Pons (tissue), 1 donor: ENCODE measurements around the gene PTPRF.
"Not testable (repeated sequence)": the region's sequence is repeated elsewhere in the genome, so short reads cannot be mapped to it uniquely, and the experiment has no call there.

ENCODE experiments used
- DNase-seq: peaks from one replicate; pipeline ENCODE4 v3.0.0-alpha.2; 2016; ENCODE audit warnings: low spot score

Gene PTPRF

DNA sequence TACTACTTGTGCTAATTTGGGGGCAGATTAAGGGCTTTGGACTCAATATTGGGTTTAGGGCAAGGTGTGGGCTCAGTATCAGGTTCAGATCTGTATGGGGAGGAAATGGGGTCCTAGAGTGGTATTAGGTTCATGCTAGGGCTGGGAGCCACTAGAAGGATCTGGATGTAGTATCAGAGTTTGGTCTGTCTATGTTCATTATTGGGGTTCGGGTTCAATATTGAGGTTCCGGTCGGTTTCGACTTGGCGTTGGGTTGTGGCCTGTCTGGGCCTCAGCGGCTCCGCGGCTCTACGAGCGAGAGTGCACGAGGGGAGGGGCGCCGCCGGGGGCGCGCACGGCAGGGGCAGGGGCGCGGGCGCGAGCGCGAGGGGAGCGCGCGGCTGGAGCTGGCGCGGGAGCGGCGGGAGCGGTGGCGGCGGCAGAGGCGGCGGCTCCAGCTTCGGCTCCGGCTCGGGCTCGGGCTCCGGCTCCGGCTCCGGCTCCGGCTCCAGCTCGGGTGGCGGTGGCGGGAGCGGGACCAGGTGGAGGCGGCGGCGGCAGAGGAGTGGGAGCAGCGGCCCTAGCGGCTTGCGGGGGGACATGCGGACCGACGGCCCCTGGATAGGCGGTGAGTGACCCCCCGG lies at the start of gene PTPRF:
TSS of gene PTPRF (plus strand) at position 401 of the 624 bp plus-strand sequence. CDS start 14,193 bp downstream, outside the sequence.
- no peak for DNase-seq

DNA sequence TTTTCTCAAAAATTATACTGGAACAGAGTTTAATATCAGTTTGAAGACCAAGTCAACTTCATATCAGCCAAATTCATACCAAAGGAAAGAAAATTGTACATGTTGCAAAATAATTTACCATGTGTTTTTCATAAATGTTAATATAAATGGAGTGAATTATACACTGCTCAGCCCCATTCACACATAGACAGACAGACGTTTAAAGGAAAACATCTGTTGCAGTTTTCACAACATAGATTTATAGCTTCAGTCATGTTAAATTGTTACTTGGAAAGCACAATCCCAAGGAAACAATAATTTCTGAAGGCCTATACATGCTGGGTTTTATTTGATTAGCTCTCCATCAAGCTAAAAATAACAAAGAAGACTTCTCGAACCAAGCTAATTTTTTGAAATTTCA lies 49.2 kb upstream of the PTPRF start:
- no peak for DNase-seq

DNA sequence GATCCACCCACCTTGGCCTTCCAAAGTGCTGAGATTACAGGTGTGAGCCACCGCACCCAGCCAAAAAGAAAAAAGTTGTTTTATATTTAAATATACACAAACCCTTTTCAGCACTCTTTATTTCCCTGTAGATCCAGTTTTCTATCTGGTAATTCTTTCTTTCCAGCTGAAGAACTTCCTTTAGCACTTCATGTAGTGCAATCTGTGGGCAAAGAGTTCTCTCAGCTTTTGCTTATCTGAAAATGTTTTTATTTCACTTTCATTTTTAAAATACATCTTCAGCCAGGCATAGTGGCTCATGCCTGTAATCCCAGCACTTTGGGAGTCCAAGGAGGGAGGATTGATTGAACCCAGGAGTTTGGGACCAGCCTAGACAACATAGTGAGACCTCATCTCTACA lies 48.5 kb upstream of the PTPRF start:
- no peak for DNase-seq

DNA sequence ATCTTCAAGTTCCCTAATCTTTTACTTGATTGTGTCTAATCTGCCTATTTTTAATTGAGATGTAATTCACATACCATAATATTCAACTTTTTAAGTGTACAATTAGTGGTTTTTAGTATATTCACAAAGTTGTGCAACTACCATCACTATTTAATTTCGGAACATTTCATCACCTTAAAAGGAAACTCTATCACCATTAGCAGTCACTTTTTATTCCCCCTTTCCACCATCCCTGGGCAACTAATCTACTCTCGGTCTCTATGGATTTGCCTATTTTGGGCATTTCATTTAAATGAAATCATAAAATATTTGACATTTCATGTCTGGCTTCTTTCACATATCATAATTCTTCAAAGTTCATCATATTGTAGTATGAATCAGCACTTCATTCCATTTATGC lies 46.3 kb upstream of the PTPRF start:
- DNase-seq = no peak

DNA sequence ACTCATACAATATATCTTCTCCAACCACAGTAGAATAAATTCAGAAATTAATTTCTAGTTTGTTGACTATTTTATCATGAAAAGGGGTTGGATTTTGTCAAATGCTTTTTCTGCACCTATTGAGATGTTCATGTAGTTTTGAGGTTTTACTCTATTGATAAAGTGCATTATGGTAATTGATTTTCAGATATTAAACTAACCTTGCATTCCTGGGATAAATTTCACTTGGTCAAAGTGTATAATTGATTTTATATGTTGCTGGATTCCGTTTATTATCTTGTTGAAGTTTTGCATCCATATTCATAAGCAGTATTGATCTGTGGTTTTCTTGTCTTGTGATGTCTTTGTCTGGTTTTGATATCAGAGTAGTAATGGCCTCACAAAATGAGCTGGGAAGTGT lies 42.5 kb upstream of the PTPRF start:
- no peak for DNase-seq

- DNase-seq = no peak
Observed at GRCh38 chr1:43491061-43491460, 39.6 kb upstream of the PTPRF start.

GRCh38 chr1:43492826-43493225 lies 37.9 kb upstream of the PTPRF start:
- no peak for DNase-seq

DNA sequence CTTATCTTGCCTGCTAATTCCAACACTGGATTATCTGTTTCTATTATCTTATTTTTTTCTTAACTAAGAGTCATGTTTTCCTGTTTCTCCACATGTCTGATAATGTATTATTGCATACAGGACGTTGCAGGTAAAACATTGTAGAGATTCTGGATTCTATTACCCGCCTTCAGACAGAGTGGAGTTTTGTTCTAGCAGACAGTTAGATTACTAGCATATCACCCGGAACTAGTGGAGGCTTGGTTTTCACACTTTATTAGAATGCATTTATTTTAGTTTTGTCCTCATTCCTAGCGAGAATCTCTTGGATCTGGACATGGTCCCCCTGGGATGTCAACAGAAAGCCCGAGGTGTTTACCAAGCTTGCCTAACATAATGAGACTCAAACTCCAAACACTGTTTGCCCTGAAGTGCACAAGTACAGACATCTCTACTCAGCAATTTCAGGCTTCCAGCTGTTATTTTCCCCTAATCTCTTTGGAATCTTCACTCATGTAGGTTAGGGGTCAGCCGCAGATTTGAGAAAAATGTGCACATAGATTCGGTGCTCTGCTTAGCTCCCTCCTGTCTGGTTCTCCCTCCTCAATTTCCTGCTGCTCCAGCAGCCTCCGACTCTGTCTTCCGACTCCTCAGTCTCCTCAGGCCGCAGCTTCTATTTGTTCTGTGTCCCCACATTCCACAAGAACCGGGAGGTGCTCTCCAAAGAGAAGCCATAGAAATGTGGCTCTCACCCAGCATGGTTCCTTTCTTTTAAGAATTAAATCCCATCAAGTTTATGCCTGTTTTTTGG lies 36.8 kb upstream of the PTPRF start:
- no peak for DNase-seq

DNA sequence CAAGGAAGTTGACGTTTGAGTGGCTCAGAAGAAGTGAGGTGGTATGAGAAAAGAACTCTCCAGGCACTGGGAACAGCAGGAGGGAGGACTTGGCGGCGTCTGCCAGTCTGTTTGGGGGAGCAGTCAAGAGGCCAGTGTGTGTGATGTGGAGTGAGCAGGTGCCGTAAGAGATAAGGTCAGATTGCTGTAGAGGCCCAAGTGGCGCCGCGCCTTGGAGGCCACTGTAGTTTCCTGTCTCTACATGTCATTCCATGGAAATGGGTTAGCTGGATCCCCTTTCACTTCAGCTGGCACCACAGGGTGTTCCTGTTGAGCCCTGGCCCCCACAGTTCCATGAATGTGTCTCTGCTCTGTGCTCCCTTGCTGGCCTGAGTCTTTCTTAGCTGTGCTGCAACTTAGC lies 35.5 kb upstream of the PTPRF start:
- no peak for DNase-seq

DNA sequence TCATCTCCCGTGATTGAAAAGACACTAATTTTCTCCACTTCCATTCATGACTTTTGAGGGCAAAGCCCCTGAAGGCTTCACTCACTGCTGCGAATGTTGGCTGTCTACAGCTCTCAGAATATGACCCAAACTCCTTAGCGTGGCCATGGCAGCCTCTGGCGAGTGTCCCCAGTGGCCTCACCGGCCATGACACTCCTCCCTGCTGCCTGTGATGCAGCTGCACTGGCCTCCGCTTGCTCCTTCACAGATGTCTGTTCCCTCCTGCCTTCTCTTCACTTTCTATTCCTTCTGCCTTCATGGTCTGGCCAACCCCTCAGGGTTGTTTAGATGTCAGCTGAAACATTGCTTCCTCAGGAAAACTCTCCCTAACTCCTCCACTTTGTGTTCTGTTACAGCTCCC lies 30.8 kb upstream of the PTPRF start:
- no peak for DNase-seq

DNA sequence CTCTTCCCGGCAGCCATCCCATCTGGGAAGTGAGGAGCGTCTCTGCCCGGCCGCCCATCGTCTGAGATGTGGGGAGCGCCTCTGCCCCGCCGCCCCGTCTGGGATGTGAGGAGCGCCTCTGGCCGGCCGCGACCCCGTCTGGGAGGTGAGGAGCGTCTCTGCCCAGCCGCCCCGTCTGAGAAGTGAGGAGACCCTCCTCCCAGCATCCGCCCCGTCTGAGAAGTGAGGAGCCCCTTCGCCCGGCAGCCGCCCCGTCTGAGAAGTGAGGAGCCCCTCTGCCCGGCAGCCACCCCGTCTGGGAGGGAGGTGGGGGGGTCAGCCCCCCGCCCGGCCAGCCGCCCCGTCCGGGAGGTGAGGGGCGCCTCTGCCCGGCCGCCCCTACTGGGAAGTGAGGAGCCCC lies 28.9 kb upstream of the PTPRF start:
- DNase-seq = not testable (repeated sequence)

GRCh38 chr1:43503534-43503933 lies 27.1 kb upstream of the PTPRF start:
- DNase-seq = no peak

- DNase-seq = no peak
Observed at GRCh38 chr1:43505077-43505780, 25.5 kb upstream of the PTPRF start.

DNA sequence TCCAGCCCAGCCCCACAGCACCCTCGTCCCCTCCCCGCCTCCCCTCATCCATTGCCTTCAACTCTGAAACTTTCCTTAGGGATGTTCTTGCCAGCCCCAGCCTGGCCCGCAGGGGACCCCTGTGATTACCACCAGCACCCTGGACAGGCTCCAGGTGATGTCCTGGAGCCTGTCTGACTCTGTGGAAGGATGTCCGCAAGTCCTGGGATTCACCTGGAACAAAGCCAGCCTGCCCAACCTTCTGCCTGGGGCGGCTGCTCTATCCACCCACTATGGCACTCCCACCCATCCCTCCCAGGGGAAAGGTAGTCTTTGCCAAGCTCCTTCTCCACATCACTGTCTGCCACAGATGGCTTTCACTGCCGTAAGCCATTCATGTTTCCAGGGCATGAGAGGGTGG lies 24.4 kb upstream of the PTPRF start:
- no peak for DNase-seq

GRCh38 chr1:43507296-43508295 lies 23.1 kb upstream of the PTPRF start:
- DNase-seq = no peak

- no peak for DNase-seq
Observed at GRCh38 chr1:43509007-43509739, 21.5 kb upstream of the PTPRF start.

DNA sequence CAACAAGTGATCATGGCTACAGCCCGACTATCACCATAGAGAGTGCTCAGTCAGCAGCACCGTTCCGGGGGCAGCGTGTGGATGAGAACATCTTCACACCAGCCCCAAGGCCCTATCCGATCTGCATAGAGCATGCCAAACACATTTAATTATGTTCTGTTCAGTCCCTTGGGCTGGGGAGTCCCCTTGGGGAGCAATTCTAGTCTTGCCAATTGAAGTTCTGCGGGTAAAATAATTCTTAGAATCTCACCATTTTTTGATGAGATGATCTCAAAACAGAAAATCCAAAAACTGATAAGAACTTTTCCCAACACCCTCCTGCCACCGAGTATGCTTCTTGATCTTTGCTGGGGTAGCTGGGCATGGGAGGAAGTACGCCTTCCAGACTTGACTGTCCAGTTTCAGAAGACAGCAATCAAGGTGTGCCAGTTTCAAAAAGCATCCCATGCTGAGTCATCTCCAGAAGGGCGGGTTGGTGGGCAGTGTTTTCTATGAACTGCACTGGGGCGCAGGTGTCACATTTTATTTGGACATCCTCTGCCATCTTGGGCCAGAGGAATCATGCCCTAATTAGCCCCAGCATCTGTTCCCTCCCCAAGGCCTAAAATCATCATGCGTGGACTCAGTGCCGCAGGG lies 20.8 kb upstream of the PTPRF start:
- DNase-seq = no peak

- no peak for DNase-seq
Observed at GRCh38 chr1:43510621-43511020, 20.1 kb upstream of the PTPRF start.

DNA sequence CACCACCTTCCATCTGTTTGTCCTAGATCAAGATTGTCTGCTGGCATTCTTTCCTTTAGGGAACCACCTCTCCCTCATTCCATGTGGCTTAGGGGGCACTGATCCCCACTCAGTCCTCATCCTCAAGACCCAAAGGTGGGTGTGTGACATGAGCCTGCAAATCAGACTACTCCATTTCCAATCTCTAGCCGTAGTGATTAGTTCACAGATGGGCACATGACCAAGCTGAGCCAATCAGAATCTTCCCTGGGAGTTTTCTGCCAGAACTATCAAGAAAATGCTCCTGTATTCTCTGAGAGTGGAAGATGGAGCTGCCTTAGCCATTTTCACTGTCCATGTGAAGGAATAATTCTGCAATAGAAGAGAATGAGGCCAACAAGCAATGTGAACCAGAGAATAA lies 19.3 kb upstream of the PTPRF start:
- DNase-seq = no peak

- no peak for DNase-seq
Observed at GRCh38 chr1:43512133-43512532, 18.6 kb upstream of the PTPRF start.

DNA sequence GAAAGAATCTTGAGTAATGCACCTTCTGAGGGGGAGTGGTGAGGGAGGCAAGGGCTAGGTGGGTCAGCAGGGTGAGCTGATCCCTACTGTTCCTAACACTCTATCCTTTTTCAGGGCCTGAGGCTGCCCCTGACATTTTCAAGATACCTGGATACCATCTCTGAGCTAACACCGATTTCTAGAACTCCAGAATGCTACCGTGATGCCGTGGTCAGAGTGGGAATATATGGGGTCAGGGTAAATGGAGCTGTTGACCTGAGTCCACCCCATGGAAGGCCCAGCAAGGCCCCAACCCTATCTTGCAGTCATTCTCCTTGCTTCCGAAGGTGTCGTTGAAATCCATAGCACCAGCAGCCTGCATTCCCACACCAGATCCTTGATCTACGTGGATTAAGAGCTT lies 18.0 kb upstream of the PTPRF start:
- DNase-seq = no peak
